ENCODE results near the gene PSMD5.

The PSMD5 gene

DNA sequence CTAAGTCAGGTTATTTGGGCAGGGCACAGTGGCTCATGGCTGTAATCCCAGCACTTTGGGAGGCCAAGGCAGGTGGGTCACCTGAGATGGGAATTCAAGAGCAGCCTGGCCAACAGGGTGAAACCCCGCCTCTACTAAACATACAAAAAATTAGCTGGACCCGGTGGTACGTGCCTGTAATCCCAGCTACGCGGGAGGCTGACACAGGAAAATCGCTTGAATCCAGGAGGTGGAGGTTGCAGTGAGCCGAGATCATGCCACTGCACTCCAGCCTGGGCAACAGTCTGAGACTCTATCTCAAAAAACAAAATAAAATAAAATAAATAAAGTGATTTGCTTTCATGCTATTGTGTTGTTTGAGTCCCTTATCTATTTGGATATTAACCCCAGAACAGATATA, 41.3 kb downstream of the PSMD5 start:
- no peak for DNase-seq

DNA sequence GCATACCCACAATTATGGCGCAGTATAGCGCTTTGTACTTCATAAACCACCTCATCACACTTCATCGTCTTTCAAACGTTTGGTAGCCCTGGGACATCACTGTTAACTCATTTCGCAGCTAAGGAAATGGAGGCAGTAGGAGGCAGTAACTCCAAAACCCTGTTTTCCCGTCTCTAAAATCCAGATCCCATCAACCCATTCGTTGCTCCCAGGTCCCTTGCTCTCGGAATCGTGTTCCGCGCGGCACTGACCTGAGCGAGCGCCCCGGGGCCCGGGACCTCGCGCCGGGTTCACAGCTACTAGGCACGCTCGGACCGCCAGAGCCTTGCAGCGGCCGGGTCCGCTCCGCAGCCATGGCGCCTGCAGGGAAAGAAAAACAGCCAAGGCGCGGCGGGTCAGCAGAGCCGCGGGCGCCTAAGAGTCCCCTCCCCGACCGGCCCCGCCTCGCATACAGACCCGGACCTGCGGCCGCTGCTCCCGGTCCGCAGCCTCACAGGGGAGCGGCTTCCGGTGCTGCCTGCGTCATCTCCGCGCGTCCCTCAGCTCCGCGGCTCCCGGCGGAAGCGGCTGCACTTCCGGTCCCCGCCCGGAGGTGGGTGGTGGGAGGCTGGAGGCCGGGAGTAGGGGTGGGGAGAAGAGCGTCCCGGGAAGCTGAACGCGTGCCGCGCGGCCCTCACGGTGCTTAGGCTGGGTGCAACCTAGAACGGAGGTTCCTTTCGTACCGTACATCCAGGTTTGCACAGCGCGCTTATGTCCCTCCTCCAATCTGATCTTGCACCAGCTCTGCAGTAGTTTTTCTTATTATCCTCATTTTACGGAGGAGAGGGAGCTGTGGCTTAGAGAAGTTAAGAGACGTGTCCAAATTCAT, 49.6 kb downstream of the PSMD5 start, which contains the start of gene FBXW2:
FBXW2 (minus strand) TSS at position 519 of the 868 bp plus-strand sequence. CDS start 5,158 bp downstream, outside the sequence.
- DNase-seq: peak; percentile 83

DNA sequence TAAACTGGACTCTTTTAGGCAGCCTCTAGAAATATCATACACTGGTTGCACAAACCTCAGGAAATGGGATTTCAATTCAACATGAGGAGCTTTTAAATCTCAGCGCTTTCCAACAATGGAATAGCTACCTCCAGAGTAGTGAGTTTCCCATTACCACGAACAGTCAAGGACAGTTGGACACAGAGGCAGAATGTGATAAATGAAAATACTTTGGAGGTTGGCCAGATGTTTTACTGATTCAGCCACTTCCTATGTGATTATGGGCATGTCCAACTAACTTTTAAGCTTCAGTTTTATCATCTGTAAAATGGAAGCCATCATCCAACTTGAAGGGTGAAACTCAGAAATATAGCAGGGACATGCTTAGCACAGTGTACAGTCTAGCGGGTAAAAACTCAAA, 51.6 kb downstream of the PSMD5 start:
- no peak for DNase-seq

DNA sequence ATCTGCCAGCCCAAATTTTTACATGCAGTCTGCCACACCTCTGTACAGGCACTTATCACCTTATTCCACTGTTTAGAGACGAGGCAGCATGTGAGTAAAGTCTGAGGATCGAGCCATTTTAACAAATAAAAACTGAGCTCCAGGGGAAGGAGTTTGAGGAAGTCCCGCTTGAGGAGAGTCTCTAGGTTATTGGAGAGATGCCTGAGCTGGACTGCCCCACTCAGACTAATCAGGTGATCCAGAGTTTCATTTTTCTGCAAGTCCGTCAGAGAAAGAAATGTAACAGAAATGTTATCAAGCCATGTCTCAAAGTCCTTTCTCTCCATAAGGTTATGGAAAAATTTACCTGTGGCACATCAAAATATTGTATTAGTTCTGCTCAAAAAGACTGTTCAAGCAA, 54.8 kb downstream of the PSMD5 start:
- DNase-seq: no peak

GRCh38 chr9:120783602-120784047, 59.1 kb downstream of the PSMD5 start:
- DNase-seq: no peak

DNA sequence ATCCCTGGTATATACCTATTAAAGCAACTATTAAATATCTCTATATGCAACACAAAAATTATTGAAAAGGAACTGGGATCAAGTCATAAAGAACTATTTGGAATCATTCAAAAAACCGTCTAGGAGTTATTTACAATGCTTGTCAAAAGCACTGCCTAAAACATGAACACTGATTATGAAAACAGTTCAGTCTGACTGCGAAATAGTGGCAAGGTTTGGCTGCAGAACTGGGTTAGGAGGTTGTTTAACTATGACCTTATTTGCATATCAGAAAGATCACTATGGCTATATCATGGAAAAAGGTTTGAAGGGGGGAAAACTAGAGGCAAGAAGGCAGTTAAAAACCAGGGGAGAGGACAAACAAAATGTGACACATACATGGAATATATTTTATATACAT, 61.5 kb downstream of the PSMD5 start:
- DNase-seq: no peak

DNA sequence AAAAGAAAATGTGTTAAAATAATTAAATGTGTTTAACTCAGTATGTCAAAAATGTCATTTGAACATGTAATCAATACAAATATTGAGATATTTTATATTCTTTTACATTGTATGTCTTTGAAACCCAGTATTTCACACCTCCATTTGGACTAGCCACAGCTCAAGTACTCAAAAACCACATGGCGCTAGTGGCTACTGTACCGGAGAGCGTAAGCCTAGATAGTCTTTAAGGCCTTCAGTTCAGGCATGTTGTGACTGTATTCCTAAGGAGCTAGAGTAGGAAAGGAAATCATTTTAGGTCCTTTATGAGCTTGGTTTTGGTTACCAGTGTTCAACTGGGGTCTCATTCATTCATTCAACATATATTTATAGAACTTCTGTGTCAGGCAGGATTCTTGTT, 62.4 kb downstream of the PSMD5 start:
- DNase-seq: no peak

DNA sequence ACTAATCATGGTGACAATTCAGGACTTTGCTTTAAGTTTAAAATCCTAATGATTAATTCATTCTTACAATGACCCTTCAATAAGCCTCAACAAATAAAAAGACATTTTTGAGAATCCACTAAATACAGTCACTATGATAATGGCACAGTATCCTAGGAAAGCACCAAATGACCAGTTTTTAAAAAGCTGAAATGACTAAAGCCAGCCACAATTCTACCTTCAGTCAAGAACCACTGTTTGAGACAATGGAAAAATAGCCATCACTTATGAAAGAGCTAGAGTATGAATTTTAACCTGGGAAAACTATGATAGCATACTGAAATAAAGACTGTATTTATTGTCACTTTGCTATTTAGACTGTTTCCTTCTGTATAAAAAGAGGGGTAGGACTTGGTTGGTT, 63.5 kb downstream of the PSMD5 start:
- no peak for DNase-seq

GRCh38 chr9:120778758-120779157, 64.0 kb downstream of the PSMD5 start:
- DNase-seq: no peak

- no peak for DNase-seq
Measured at GRCh38 chr9:120777229-120777628, 65.5 kb downstream of the PSMD5 start.

GRCh38 chr9:120776788-120777187, 65.9 kb downstream of the PSMD5 start:
- no peak for DNase-seq

GRCh38 chr9:120775859-120776258, 66.9 kb downstream of the PSMD5 start:
- DNase-seq: no peak

DNA sequence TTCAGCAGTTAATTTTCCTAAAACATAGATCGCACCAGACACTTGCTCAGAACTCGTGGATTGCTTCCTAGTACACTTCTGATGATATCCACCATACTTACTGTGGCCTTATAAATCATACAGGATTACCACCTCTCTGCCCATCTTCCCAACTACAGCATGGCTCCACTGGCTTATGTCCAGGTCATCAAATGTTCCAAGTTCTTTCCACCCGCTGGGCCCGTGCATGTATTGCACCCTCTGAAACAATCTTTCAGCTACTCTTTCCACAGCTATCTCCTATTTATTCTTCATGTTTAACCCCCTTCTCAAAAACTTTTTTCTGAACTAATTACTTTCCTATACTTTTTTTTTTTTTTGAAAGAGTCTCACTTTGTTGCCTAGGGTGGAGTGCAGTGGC, 68.0 kb downstream of the PSMD5 start:
- no peak for DNase-seq

DNA sequence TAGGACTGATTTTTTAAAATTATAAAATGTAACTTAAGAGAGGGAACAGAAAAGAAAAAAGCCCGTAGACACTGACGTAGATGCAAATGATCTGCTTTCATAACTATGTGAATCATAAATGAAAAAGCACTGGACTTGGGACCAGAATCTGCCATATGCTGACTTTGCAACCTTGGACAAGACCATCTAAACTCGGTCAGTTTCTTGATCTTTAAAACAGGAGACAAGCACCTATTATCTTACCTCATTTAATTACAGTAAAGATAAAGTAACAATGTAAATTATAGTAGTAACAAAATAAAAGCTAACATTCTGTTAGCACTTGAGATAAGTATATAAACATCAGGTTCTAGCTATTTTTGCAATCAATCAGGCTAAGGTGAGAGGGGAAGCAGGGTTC, 69.5 kb downstream of the PSMD5 start:
- DNase-seq: no peak

DNA sequence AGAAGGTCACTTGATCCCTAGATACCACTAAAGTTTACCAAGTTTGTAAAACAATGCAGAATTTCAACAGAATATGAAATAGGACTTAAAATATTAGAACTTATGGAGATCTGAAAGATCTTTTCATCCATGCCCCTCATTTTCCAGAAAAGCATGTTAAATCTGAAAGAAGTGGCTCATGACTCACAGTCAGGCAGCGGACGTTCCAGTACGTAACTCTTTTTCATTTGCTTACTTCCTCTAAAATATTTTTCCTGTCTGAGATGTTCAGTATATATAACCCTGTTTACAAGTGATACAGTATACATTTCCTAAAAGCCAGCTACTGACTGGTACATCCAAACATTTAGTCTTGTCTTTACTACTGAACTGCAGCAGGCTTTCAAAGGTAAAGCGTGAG, 71.8 kb downstream of the PSMD5 start:
- DNase-seq: no peak

DNA sequence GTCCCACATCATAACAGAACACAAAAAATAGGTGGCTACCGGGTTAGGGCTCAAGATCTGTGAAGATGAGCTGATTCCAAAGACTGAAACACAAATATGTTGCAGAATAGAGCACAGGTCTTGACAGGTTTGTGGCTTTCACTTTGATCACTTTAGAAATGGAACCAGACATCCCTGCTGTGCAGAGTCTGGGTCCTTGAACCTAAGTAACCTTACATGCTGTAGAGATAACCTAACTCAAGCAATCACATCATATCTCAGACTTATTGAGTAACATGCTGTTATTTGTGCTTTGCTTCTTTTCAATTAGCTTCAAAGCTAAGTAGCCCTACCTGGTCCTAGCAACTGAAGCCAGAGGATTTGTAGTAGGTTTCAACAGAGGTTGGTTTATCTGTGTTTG, 73.8 kb downstream of the PSMD5 start:
- no peak for DNase-seq

- no peak for DNase-seq
Measured at GRCh38 chr9:120768247-120768646, 74.5 kb downstream of the PSMD5 start.

DNA sequence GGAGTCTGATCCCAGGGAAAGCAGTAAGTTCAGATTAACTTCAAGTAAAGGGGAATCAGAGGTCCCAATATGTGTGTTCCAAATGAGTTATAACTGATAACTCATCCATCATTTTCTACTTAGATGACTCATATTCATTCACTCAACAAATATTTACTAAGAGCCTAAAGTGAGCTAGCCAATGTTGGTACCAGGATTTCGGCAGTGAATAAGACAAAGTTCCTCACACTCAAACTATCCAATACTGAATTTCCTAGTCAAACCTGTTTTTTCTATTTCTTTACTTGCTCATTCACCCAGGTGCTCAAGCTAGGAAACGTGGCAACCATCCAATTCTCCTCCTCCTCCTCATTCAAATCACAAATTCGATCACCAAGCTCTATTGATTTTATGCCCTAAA, 75.3 kb downstream of the PSMD5 start:
- DNase-seq: no peak

All from CD4-positive, alpha-beta T cell treated with Interleukin-10 for 1 hour (primary cell).